Measurements from ENCODE around the gene MCFD2.

DNA sequence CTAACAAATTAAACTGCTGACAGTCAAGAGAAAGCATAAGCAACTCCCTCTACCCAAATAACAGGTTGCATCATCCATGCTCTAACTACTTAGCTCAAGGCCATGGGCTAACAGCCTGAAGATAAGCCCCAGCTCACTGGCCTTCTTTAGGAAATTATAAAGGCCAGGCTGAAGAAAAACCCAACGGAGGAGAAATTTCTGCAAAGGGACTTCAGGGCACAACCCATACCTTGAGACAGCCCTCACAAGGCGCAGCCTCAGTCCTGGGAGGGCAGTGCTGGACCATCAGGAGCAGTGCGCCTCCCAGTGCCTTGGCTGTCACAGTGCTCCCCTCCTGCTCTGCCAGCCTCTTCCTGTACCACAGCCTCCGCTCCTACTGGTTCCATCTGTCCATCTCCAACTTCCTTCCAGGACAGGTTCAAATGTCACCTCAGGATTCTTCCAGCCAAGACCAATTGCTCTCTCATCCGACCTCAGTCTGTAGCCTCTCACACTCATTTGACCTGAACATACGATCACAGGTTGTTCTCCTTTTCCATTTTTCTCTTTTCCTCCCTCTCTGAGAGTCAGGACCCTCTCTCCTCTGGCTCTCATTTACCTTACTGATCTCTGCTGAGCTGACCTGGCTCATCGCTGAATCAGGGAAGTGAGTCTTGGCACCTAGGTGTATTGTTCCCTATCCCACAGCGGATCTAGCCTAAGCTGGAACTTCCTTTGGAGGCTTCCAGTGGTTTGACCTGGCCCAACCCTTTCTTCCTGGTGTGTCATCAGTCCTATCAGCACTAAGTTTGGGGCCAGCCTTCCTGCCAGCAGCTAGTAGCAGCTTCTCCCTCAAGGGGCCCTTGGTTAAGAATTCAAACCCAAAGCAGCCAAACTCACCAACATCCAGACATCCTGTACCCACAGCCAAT lies 1.9 kb downstream of the MCFD2 start:
- TF ChIP-seq YY1 (IDR thresholded peaks at IDR 0.05; ENCODE audit: low read depth) (no peak), EP300 (IDR thresholded peaks at IDR 0.05; ENCODE audit: borderline replicate concordance) (no peak), CEBPB (IDR thresholded peaks at IDR 0.05) (no peak)

All from Ishikawa (cell line).